HG02763 (cell line): ENCODE data around the gene C18orf32.
"Not testable (repeated sequence)": the region's sequence is repeated elsewhere in the genome, so short reads cannot be mapped to it uniquely, and the experiment has no call there.

Source experiments
- ATAC-seq: cut with Tn5 transposase; IDR thresholded peaks from one replicate; pipeline ENCODE4 v1.9.1; 2021; ENCODE audit warnings: mild to moderate bottlenecking, moderate library complexity; ENCODE audit not compliant: unreplicated experiment

C18orf32 gene

DNA sequence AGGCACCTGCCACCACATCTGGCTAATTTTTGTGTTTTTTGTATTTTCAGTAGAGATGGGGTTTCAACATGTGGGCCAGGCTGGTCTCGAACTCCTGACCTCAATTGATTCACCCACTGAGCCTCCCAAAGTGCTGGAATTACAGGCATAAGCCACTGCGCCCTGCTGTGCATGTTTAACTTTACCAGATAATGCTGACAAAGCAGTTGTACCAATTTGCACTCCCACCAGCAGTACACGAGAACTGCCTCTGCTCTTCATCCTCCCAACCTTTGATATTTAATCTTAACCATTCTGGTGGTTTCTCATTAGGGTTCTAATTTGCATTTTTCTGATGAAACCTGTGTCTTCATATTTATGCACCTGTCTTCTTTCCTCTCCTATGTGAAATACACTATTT lies 14.6 kb downstream of the C18orf32 start:
- ATAC-seq = no peak

DNA sequence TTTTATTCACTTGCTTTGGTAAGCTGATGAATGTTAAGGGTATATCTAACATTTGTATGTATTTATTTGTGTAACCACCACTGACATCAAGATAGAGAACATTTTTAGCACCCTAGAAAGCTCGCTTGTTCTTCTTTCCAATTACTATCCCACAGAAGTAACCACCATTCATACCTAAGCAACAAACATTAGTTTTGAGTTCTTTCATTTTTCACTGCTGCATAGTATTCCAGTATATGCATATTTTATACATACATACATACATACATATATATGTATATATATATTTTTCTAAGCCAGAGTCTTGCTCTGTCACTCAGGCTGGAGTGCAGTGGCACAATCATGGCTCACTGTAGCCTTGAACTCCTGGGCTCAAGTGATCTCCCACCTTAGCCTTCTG lies 15.5 kb downstream of the C18orf32 start:
- ATAC-seq = no peak

DNA sequence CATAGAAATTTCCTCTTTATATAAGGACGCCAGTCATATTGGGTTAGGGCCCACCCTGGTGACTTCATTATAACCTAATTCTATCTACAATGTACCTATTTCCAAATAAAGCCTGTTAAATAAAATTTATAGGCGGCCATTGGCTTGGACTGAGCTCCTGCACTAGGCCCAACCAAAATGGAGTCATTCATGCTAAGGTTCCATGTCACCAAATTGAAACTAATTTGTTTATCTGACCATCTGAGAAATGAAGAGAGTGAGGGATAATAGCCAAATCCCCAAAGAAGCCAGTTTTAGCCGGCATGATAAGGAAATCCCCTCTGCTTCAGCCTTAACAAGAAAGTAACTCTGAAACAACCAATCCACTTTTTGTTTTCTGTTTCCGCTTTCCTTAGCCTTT lies 19.4 kb downstream of the C18orf32 start:
- ATAC-seq = no peak

DNA sequence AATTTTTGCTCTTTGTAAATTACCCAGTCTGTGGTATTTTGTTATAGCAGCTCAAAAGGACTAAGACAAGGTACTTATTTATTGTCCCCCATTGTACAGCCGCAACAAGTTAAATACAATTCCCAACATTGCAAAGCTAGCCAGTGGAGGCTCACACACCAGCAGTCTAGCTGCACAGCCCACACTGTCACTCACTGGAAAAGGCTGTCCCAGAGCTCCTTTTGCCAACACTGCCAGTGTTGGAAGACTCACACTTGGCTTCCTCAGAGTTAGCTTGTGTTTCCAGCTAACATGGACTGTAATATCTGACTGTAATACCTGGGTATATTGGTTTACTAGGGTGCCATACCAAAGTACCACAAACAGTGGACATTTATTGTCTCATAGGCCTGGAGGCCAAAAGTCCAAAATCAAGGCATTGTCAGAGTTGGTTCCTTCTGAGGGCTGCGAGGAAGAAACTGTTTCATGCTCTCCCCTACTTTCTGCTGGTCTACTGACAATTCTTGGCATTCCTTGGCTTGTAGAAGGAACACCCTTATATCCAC lies 19.9 kb downstream of the C18orf32 start:
- ATAC-seq = no peak

- no peak for ATAC-seq
Measured at GRCh38 chr18:49464718-49465598, 22.1 kb downstream of the C18orf32 start.

DNA sequence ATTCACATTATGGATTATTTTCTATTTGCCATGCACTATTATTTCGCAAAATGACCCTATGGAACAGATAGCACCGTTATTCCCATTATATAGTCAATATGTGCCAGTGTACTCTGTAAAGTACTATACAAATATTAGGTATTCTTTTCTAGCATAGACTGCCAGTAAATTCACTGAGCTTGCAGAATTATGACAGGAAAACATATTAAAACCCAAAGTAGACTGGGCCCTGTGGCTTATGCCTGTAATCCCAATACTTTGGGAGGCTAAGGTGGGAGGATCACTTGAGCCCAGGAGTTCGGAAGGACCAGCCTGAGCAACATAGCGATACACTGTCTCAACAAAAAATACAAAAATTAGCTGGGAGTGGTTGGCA lies 25.4 kb downstream of the C18orf32 start:
- ATAC-seq = no peak

GRCh38 chr18:49460976-49461601 lies 25.9 kb downstream of the C18orf32 start:
- ATAC-seq = no peak

DNA sequence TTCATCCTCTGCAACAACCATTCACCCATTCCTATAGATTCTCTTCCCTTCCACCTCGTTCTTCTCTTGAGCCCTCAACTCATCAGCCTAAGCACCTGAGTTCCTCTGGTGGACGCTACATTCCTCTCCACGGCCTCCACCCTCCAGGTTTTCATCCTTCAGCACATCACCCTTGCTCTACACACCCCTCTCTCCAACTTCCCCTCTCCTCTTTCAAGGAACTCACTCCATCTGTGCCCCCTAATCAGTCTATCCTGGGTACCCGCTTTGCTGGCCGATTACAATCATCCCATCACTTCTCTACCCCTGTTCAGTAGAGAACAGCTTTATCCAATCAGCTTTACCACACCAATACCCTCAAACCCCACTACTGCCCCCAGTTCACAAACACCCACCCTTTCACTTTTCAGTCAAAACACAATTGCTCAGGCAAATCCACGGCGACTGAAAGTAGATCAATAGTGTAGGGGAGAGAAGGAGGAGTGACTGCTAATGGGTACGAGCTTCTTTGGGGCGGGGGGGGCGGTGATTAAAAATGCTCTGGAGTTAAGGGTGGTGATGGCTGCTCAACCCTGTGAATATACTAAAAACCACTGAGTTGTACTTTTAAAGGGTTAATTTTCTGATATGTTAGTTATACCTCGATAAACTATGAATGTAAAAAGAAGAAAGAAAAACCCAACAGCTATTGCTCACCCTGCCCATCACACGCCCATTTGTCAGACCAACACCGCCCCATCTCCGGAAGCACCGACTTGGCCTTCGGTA lies 27.4 kb downstream of the C18orf32 start:
- ATAC-seq = no peak

GRCh38 chr18:49457616-49458015 lies 29.4 kb downstream of the C18orf32 start:
- ATAC-seq = no peak

DNA sequence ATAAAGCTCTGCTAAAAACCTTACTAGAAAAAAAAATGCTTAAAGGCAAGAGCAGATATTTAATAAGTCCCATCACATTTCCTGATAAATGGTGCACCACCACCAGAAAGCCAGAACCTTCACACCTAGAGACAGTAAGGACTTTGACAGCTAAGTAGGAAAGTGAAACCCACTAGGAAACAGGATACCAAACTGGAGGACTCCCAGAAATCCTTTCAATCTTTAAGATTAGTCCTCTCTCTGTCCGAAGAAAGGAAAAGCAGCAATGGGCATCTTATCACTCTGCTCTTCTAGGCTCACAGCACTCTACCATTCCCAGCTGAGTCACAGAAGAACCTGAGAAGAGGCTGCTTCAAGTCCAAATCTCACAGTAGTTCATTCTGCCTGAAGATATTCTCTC lies 30.2 kb downstream of the C18orf32 start:
- no peak for ATAC-seq

DNA sequence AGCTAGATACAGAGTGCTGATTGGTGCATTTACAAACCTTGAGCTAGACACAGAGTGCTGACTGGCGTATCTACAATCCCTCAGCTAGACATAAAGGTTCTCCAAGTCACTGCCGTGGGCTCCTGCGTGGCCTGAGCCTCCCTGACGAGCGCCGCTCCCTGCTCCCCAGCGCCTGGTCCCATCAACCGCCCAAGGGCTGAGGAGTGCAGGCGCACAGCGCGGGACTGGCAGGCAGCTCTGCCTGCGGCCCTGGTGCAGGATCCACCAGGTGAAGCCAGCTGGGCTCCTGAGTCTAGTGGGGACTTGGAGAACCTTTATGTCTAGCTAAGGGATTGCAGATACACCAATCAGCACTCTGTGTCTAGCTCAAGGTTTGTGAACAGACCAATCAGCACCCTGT lies 34.5 kb downstream of the C18orf32 start:
- ATAC-seq = not testable (repeated sequence)

GRCh38 chr18:49447810-49448745 lies 39.0 kb downstream of the C18orf32 start:
- no peak for ATAC-seq

- no peak for ATAC-seq
Measured at GRCh38 chr18:49446481-49446880, 40.6 kb downstream of the C18orf32 start.

DNA sequence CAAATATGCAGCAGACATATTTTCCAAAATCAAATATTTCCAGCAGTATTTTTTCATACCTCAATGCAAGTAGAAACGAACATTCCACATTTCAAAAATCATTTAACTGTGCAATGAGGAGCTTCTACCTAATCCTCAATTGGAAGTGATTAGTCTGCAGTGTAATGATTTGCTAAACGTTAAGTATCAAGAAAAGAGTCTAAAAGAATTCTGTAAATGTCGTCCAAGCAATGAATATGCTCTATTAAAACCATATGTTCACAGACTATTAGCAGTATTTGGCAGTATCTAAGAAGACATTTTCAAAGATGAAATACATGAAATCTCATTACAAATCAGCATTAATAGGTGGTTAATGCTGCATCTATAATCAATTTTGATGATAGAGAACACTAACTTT lies 42.5 kb downstream of the C18orf32 start:
- ATAC-seq = no peak

DNA sequence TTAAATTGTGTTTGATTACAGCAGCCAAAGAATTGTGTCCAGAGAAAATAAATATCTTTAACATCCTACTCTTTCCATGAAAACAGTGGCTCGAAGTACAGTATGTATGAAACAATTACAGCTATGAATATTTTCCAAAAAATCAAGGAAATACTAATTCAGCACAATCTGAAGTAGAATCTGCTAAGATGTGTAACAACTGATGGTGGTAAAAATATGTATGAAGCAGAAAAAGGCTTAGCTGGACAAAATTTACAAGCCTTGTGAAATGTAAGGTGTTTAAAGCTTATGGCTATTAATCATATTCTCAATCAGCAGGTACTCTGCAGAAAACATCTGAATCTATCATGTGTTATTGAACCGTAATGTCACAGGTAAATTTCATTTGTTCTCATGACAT lies 43.2 kb downstream of the C18orf32 start:
- ATAC-seq = no peak

DNA sequence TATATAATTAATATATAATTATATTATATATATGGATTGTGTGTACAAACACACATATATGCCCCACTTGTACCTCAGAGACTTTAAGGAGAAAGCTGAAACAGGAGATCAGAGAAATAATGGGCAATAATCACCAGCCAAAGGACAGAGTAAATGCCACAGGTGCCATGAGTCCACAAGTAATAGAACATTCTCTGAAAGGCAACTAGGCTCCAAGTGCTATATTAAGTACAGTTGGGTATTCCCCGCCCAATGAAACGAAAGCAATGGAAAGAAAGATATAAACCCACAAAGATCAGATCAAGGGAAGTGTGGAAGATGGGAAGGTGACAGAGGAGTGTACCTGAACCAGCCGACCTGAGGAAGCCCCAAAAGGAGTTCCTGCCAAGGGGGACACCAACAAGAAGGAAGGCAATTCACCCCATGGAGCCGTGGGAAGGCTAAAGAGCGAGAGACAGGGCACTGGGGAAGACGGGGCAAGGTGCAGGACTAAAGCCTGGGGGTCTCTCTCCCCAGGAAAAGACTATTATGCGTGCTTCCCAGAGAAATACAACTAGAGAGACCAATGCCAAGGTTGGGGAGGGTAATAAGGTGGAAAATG lies 45.6 kb downstream of the C18orf32 start:
- ATAC-seq = no peak

- no peak for ATAC-seq
Measured at GRCh38 chr18:49435170-49435569, 51.9 kb downstream of the C18orf32 start.

DNA sequence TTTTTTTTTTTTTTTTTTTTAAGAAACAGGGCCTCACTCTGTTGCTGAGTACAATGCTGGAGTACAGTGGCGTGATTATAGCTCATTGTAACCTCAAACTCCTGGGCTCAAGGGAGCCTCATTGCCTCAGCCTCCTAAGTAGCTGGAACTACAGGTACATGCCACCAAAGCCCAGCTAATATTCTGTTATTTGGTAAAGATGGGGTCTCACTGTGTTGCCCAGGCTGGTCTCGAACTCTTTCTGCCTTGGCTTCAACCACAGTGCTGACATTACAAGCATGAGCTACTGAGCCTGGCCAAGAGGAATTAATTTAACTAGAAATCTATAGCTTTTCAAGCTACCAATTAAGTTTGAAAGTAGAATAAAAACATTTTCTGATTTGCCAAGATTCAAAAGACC lies 54.4 kb downstream of the C18orf32 start:
- ATAC-seq = no peak

DNA sequence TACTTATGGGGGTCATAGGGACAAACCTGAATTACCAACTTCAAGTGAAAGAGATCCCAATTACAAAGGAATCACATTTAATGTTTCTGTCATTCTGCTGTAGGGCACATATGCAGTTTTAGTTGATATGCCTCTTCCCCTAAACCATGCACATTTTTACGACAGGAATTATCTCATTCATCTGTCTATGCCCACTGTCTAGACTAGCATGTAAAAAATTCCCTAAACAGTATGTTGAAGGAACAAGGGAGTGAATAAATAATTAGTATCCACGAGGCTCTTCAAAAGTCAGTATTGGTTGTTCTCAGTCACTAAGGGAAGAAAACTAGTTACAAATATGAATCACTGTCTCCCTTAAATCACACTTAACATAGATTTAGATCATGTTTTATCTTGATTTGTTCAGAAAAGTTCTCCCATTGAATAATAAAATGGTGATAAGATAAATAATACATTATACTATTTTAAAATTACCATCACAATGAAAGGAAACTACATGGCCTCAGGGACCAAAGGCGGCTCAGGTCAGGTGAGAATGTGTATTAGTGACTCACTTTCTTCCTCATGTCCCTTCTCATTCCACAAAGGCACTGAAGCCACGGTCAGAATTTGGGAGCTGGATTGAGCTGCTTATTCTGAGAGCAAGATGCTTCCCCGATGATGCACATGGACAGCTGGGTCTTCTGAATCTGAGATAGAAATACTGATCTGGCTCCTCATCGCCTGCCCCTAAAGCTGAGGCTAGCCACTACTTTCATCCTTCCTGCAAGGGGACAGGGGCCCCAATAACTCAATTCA lies 55.7 kb downstream of the C18orf32 start:
- no peak for ATAC-seq
